HL-60/S4 (cell line): ENCODE results near the gene C1orf94.

Experiments used
- in situ Hi-C: fragments of 300-500 bp; cut with MboI; formaldehyde crosslinking; loops from 2 replicates; pipeline ENCODE4 v1.14.3; 2022; ENCODE audit warnings: low sequenced_read_pairs

The C1orf94 gene

GRCh38 chr1:34237151-34237815, 60.6 kb downstream of the C1orf94 start:
- in situ Hi-C loops: no loop called here

DNA sequence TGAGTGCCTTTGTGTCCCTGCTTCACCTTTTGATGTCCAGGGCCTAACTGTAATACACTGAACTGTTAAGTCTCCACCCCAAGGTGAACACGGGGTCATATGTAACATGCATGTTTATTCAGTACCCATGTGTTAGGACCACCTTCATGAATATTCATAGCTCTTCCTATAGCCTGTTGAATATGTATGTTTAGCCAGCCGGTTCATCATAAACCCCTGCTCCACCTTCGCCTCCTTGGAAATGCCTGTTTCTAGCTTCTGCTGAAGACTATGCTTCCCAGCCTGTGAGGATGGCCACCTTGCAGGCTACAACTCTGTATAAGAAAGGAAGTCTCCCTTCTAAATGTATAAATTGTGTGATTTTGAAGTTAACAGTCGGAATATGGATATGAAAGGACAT, 69.3 kb downstream of the C1orf94 start:
- in situ Hi-C loops: no loop called here

- in situ Hi-C loops: no loop called here
These were observed 73.6 kb downstream of the C1orf94 start for GRCh38 chr1:34250342-34250741.

GRCh38 chr1:34262023-34262853, 85.5 kb downstream of the C1orf94 start:
- in situ Hi-C loops: no loop called here

DNA sequence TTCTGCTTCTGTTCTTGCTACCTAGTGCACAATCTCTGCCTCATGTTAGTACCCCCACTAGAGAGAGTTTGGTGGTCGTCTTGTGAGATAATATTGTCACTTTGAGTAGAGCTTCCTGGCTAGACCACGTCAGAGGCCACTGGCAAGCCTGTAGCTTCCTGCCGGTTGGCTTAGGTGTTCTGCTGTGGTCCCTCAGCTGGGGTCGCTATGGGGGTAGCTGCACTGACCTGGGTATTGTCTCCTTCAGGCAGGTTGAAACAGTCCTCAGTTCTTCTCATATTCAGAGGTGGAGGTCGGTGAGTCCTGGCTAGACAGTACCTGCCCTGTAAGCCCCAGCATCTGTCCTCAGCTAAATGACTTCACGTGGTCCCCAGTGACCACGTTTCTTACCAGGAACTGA, 86.2 kb downstream of the C1orf94 start:
- in situ Hi-C loops: no loop called here

DNA sequence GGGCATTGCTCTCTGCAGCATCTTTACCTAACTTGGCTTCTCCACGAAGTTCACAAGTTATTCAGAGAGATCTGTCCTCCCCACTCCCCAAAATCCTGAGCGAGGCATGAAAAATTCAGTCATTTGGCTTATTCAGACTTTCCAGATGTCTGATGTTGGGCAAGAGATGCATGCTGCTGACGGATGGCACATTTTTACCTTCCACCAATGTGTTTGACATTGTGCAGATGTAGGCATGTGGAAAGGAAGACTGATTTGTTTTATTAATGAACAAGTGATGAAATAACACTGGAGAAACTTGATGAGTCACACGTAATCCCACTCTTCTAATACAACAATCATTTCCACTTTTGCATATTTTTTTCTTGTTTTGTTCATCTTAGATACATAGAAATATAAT, 86.7 kb downstream of the C1orf94 start:
- in situ Hi-C loops: no loop called here

DNA sequence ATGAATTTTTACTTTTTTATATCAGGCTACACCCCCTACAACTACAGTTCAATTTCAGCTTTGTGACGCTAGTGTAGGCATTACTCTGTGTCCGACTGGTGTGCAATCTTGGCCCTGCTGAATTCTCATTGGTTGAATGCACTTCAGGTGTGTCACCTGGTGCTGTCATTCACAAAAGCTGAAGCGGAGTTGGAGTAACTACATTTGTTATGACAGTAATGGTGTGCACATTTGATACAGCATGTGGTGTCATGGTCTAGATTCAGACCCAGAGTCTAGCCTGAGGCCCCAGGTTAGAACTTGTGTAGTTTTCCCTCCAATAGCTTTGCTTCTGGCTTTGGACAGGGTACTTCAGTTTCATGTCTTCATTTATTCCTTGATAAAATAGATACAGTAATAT, 88.7 kb downstream of the C1orf94 start:
- in situ Hi-C loops: no loop called here

- in situ Hi-C loops: no loop called here
These were observed 89.6 kb downstream of the C1orf94 start for GRCh38 chr1:34266127-34266951.

DNA sequence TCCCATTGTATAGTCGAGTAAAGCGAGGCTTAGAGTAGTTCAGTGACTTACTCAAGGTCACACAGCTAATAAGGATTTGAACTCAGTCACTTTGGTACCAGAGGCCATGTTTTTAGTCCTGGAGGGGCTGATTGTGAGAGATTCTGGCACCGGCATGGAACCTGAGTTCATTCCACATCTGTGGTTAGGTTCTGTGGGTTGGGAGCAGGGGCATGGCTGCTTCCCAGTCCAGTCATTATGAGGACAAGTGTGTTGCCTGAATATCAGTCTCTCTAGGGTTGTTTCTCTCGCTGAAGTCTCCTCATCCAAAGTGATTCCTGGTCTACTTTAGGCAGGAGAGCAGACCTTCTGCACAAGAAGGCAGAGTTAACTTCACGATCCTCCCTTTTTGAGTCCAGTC, 90.6 kb downstream of the C1orf94 start:
- in situ Hi-C loops: no loop called here

DNA sequence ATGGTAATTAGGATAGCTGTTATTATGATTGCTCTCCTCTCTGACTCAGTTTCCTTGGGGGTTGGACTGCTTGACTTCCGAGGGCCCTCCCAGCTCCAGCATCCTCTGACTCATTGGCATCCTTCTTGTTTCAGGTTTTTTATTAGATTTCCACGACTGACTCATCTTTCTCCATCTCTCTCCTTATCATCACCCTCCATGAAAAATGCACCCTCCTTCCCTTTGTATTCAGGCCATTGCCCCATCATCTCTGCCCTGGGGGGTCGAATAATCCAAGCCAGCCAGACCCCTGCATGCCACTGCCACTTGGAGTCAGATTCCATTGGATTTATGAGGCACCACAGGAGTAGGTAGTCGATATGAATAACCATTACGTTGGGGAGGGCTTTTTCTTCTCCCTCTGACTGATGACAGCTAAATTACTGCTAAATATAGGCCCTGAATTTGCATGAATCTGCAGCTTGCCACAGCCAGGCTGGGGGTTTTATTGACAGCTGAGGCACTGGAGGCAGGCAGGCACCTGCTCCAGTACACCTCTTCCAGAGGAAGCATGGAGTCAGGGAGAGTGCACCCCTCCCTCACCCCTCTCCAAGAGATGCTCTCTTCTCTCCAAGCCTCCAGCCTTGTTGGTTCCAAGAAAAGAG, 91.7 kb downstream of the C1orf94 start:
- in situ Hi-C loops: no loop called here
